GM18868 (cell line): Measurements from ENCODE around the gene PLXNA4.
A peak's percentile ranks its signal among the peaks of the same experiment; 100 is the strongest.

Source experiments
- ATAC-seq: cut with Tn5 transposase; IDR thresholded peaks from one replicate; pipeline ENCODE4 v1.9.1; 2021; ENCODE audit warnings: mild to moderate bottlenecking, moderate library complexity; ENCODE audit not compliant: unreplicated experiment

PLXNA4 gene

DNA sequence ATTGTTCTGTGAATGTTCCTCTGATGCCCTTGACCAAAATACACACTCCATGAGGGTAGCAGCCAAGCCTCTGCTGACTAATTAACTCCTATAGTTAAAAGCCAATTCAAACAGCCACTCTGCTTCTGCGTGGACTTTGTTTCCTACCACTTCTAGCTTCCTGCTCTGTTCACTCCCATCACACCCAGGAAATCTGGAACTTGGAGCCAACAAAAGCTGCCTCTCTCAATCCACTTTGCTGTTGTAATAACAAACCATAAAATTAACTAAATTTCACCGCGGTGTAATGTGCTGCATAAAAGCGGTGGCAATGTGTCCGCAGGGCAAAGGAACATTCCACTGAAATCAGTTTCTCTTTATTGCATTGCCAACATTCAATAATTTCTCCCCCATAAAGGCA lies 239.5 kb downstream of the PLXNA4 start:
- ATAC-seq: no peak

GRCh38 chr7:132333301-132333700 lies 243.0 kb downstream of the PLXNA4 start:
- no peak for ATAC-seq

- no peak for ATAC-seq
Measured at GRCh38 chr7:132328760-132329159, 247.5 kb downstream of the PLXNA4 start.

DNA sequence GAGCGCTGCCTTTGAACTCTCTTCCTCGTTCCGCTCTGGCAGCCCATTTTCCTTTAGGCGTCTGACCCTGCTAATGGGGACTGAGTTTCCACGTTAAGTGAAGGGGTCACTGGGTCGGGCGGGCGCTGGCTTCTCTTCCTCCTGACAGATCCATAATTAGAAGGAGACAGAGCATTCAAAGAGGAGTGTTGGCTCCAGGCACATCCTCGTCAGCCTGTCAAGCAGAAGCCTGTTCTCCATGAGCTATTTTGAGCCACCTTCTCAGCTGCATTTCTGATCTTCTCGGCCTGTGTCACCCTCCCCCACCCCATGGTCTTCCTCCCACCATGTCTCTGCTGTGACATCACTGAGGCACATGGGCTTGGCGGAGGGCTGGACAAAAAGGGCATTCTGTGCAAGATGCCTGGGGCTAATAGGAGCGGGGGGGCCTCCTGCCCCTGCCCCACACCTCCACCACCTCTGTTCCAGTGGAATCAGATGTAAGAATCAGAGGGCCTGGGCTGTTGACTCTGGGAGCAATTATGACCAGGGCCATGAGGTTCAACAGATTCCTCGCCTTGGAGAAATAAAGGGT lies 248.1 kb downstream of the PLXNA4 start:
- ATAC-seq: no peak

DNA sequence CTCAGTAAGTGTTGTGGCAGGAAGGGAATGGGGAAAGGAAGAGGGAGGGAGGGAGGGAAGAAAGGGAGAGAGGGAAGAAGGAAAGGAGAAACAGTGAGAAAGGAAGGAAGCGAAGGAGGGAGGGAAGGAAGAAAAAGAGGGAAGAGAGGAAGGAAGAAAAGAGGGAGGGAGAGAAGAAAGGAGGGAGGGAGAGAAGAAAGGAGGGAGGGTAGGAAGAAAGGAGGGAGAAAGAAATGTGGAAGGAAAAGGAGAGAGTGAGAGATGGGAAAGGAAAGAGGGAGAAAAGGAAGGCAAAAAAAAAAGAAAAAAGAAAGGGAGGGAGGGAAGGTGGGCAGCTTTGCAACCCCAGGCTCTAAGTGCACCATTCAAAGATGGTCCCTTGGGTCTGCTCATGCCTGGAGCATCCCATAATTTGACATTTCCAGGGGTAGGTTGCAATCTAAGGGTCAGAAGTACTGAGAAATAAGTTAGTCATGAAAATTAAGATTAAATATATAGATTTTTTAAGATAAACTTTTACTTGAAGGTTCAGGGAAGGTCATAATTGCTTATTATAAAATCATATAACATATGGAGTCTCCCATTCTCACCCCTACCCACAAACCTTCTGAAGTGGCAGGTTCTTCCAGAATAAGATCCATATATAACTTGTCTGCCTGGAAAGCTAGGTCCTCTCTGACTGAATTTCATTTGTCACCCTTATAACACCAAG lies 249.2 kb downstream of the PLXNA4 start:
- no peak for ATAC-seq

DNA sequence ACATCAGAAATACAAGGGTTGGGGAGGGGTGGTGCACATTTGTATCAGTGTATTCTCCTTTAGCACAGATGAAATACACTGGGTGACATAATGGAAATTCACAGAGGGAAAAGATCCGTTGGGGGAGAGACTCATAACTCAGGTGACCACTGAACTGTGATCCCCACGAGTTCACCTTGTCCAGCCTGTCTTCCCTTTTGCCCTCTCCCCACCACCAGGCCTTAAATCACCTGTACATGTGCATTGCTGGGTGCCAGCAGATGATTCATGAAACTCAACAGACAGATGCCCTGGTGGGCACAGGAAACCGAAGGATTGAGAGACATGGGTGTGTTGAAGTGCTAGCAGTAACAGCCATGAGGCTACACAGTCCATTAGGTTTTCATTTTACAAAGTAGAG lies 253.3 kb downstream of the PLXNA4 start:
- ATAC-seq: no peak

- no peak for ATAC-seq
Measured at GRCh38 chr7:132321387-132321786, 254.9 kb downstream of the PLXNA4 start.

- no peak for ATAC-seq
Measured at GRCh38 chr7:132319481-132319880, 256.8 kb downstream of the PLXNA4 start.

DNA sequence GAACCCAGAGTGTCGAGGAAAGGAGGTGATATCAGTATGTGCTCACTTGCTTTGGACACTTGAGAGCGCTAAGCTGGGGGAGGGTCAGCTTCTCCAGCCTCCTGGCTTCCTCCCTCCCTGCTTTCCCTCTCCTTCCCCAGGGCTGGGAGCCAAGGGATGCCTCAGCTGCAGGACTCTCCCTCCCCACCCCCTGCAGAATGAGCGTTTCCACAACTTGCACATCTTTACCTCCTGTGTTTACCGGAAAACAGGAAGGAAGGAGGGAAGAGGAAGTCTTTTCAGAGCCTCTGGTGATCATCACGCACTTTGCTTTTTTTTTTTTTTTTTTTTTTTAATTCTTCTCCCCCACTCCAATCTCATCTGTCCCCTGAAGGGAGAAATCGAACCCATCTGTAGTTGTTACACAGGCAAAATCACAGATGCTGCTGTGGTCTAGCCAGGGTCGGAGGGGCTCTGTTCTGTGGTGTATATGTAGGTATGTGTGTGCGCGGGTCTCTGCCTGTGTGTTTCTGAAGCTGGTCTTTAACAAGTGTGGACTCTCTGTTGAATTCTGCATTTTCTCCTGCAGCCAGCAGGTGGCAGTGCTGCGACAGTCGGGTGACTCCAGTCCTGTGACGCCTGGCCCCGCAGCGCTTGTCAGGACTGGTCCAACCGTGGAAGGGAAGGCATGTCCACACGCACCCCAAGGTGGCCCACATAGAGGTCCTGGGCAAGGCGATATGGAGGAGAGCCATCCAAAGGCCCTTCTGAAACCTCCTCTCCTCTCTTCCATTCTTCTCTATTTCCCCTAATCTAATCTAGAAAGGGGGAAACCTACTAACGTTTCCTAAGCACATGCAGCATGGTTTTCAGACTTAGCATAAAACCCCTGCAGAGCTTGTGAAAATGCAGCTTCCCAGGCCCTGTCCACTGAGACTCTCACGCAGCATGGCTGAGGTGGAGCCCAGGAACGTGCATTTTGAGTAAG lies 257.6 kb downstream of the PLXNA4 start:
- ATAC-seq: peak; percentile 89

GRCh38 chr7:132317701-132318351 lies 258.4 kb downstream of the PLXNA4 start:
- no peak for ATAC-seq

GRCh38 chr7:132312531-132313055 lies 263.7 kb downstream of the PLXNA4 start:
- ATAC-seq: no peak

DNA sequence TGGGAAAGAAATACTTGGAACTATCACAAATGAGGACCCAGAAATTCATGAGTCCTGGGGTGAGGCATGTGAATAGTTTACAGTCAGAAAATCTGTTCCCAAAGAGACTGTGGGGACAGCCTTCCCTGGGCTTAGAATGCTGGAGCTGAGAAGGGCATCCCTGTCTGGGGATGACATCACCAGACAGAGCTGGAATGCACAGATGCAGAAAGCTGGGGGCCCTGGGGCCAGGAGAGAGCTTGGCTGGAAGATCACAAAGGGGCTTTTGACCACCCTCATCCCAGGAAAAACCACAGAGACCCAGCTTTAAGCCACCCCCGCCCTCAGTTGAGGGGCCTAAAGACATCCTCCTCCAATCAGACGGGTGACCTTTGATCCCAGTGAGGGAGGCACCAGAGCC lies 264.5 kb downstream of the PLXNA4 start:
- no peak for ATAC-seq

DNA sequence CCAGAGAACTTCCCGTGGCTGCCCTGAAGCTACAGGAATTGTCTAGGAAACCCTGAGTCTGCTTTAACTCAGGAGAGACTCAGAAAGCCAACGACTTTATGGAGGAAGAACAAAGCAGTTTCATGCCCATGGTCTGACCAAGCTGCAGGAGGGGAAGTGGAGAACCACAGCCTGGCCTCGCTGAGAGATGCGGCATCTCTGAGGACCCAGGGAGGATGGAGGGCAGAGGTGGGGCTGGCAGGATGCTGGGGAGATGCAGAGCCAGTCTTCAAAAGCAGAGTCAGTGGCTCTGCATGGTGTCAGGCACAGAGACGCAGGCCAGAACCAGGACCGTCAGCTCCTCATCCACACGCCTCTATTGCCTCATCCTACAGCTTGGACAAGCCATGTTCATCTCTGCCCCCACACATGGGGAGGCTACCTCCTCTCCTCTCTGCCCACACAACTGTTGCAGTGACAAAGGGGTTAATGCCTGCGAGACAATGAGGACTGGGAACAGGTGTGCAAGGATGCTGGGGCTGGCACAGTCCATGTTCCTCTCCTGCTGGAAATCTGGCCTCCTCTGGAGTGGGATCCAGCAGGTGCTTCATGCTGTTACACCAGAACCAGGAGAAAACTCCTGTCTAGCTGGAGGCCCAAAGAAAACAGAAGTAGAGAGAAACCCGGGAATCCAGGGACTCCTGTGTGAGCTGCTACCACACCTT lies 267.0 kb downstream of the PLXNA4 start:
- no peak for ATAC-seq

DNA sequence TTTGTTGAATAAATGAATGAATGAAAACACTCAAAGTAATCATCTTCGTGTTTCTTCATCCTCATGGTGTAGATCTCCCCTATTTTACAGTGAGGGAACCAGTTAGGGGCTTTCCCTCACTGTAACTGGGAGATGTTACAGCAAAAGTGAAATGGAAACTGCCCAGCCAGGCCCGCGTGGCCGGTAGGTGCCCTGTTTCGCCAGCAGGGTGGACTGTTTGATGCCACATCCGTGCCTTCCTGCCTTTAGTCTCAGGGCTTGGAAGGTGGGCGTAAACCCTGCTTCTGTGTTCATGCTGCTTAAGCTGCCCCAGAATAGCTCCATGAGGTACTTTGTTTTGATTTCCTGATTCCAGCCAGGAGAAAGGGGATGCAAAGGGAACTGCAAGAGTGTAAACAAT lies 268.8 kb downstream of the PLXNA4 start:
- ATAC-seq: no peak

GRCh38 chr7:132300599-132301277 lies 275.5 kb downstream of the PLXNA4 start:
- ATAC-seq: no peak

DNA sequence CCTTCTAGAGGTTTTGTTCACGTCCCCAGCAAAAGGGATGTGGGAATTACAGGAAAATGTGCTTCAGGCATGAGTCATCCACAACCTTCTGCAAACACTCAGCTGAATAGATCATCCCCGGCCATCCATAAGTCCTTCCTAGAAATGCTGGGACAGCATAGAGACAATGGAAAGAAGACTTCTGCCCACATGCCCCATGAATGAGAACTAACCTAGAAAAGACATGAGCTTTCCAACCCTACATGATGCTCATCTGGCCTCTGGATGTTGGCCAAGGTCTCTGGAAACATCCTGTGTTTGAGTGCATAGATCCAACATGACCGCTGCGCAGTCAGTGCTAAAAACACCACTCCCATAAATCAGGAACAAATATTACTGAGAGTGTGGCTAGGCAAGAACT lies 277.5 kb downstream of the PLXNA4 start:
- ATAC-seq: no peak

DNA sequence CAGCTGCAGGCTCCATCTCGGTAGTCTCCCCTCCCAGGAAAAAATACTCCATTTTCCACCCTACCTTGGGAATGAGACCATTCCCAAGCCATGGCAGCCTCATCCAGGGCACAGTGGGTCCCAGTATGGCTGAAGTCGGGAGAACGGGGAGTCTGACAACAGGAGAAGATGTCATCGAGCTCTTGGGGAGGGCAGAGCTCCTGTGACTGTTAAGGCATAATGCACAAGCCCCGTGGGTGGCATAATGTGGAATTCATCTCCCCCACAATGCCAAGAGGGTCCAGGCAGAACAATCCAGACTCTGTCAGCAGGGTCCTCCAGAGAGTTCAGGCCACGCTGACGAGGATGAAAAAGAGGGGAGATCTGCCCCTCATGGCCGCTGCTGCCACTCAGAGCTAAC lies 279.4 kb downstream of the PLXNA4 start:
- ATAC-seq: no peak

DNA sequence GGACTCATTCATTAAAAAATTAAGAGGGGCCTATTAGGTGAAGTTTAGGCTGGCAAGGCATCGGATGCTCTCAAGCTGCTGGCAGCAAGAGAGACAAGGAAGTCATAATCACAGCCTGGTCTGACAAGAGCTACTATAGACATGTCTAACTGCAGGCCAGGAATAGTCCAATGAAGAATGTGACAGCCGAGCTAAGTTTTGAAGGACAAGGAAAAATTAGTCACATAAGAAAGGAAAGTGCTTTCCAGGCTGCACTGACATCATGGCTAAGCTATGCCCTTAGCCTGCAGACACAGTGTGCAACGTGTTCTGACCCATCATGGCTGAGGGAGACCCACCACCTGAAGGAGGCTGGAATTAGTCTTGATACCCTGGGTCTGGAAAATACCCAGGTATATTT lies 281.1 kb downstream of the PLXNA4 start:
- ATAC-seq: no peak

- ATAC-seq: no peak
Measured at GRCh38 chr7:132292803-132293202, 283.5 kb downstream of the PLXNA4 start.

DNA sequence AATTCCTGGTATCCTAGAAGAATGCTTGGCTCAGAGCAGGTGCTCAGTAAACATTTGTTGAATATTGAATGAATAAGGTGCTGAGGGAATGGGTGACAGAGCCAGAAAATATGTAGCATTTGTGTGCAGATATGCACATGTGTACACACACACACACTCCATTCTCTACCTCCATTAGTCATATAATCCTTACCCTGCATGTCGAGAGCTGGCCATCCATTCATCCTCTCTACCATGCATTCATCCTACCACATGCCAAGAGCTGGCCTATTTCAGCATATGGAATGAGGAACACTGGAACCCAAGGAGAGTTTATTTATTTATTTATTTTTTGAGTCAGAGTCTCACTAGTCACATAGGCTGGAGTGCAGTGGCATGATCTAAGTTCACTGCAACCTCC lies 284.8 kb downstream of the PLXNA4 start:
- ATAC-seq: no peak
